Gastrocnemius medialis (tissue), 4 donors: ENCODE measurements around the gene CACNA1B. TPM values are rescaled to one million over a fixed set of nuclear protein-coding genes. Genes with fewer than 3 reads are reported as not detected.

Experiments used
- ATAC-seq, 2 donors: fragments of 150-250 bp; one replicate each; pipeline ENCODE4 v1.9.1; 2016
- DNase-seq, 2 donors: peaks; one replicate each; pipeline ENCODE4 v3.0.0-alpha.2; 2019
- H3K27ac ChIP-seq, 4 donors: fragments of 200-600 bp; sonication (generic); 1 replicate in 1 of 4; 2 replicates in 3 of 4; pipeline ENCODE4 v1.5.1; 2016 to 2018; ENCODE audit warnings: mild to moderate bottlenecking in 2 of 4, moderate library complexity in 1 of 4
- H3K27me3 ChIP-seq, 3 donors: fragments of 200-600 bp; sonication (generic) in 2 of 3; 1 replicate in 1 of 3; 2 replicates in 2 of 3; pipeline versions ENCODE4 v1.5.1 to v1.6.0; 2016 to 2019; ENCODE audit warnings: mild to moderate bottlenecking in 1 of 3, moderate library complexity in 1 of 3
- H3K36me3 ChIP-seq, 2 donors: fragments of 200-600 bp; sonication (generic) in 1 of 2; one replicate each; pipeline ENCODE4 v1.5.1; 2017 to 2018
- H3K4me1 ChIP-seq, 2 donors: fragments of 200-600 bp; sonication (generic) in 1 of 2; one replicate each; pipeline ENCODE4 v1.5.1; 2016 to 2017; ENCODE audit warnings: mild to moderate bottlenecking in 2 of 2
- H3K4me3 ChIP-seq, 4 donors: fragments of 200-600 bp; sonication (generic) in 3 of 4; 1 replicate in 1 of 4; 2 replicates in 3 of 4; pipeline ENCODE4 v1.5.1; 2016 to 2019; ENCODE audit warnings: mild to moderate bottlenecking in 2 of 4
- H3K9me3 ChIP-seq, 3 donors: fragments of 200-600 bp; sonication (generic) in 2 of 3; 1 replicate in 1 of 3; 2 replicates in 2 of 3; pipeline ENCODE4 v1.5.1; 2016 to 2019
- CTCF ChIP-seq, 5 experiments: fragments of 450-650 bp in 3 of 5; fragments of 200-600 bp in 2 of 5; sonication (generic) in 2 of 5; IDR thresholded peaks in 4 of 5; conservative IDR thresholded peaks in 1 of 5; 1 replicate in 4 of 5; 2 replicates in 1 of 5; pipeline ENCODE4 v1.5.1; 2016 to 2019; ENCODE audit warnings: antibody characterized with exemption in 5 of 5, mild to moderate bottlenecking in 3 of 5, moderate library complexity in 3 of 5
- POLR2A ChIP-seq, 2 donors: fragments of 450-650 bp; IDR thresholded peaks; one replicate each; pipeline ENCODE4 v1.6.1; 2017; ENCODE audit warnings: antibody characterized with exemption in 2 of 2, mild to moderate bottlenecking in 2 of 2, moderate library complexity in 2 of 2
- in situ Hi-C, 4 donors: fragments of 200-750 bp; cut with MboI; loops; one replicate each; pipeline versions ENCODE4 v1.15.0 to v1.8.0; 2017; ENCODE audit warnings: low sequenced_read_pairs in 4 of 4
- intact Hi-C: fragments of 100-400 bp; cut with DNase I; formaldehyde crosslinking; loops from one replicate; pipeline ENCODE4 v1.15.1; 2023; ENCODE audit warnings: low total_unique reads
- total RNA-seq, 4 donors: library from RNA; depleted of rRNA; stranded (reverse); fragments of >200 nt; gene quantifications; one replicate each; pipeline versions ENCODE4 v1.1.0 to v1.2.3, GENCODE V29; 2016

CACNA1B gene
- total RNA-seq, 4 donors from 2014 or later = 0.07 TPM; not detected in 3

- H3K27ac ChIP-seq = no peak overlapping the region
- H3K27me3 ChIP-seq = no peaks in the 10 kb centered on the region
- H3K36me3 ChIP-seq = no peaks in the 10 kb centered on the region
- in situ Hi-C loops = no loop called here
- no peaks in the 10 kb centered on the region for H3K4me1 ChIP-seq
- intact Hi-C loops = no loop called here
- ATAC-seq (no peak), DNase-seq (no peak)
- no peak overlapping the region for H3K4me3 ChIP-seq
- H3K9me3 ChIP-seq = no peaks in the 10 kb centered on the region
- TF ChIP-seq POLR2A (IDR thresholded peaks at IDR 0.05) (no peak), CTCF (IDR thresholded peaks at IDR 0.05 in 4 of 5, conservative IDR thresholded peaks at IDR 0.05 in 1 of 5) (no peak)
Measured at GRCh38 chr9:138052322-138052615, 174.7 kb downstream of the CACNA1B start.

GRCh38 chr9:138052635-138053320 lies 175.2 kb downstream of the CACNA1B start:
- Histone ChIP-seq H3K27me3 (no peaks in the 10 kb centered on the region), H3K36me3 (no peaks in the 10 kb centered on the region), H3K4me3 (no peak overlapping the region), H3K9me3 (no peaks in the 10 kb centered on the region), H3K27ac (no peak overlapping the region), H3K4me1 (no peaks in the 10 kb centered on the region)
- no peak for TF ChIP-seq CTCF (IDR thresholded peaks at IDR 0.05 in 4 of 5, conservative IDR thresholded peaks at IDR 0.05 in 1 of 5)
- no peak for TF ChIP-seq POLR2A (IDR thresholded peaks at IDR 0.05)
- ATAC-seq (no peak), DNase-seq (no peak)
- intact Hi-C loops = no loop called here
- in situ Hi-C loops = no loop called here

GRCh38 chr9:138053321-138053868 lies 175.8 kb downstream of the CACNA1B start:
- in situ Hi-C loops = no loop called here

GRCh38 chr9:138053996-138054752 lies 176.6 kb downstream of the CACNA1B start:
- Histone ChIP-seq H3K27ac (no peak overlapping the region), H3K9me3 (no peaks in the 10 kb centered on the region), H3K27me3 (no peaks in the 10 kb centered on the region), H3K4me3 (no peak overlapping the region), H3K4me1 (no peaks in the 10 kb centered on the region), H3K36me3 (no peaks in the 10 kb centered on the region)
- DNase-seq (peak in 1 of 2 donors; percentile 4), ATAC-seq (no peak)
- in situ Hi-C loops (no loop called here), intact Hi-C loops (no loop called here)
- TF ChIP-seq CTCF (IDR thresholded peaks at IDR 0.05 in 4 of 5, conservative IDR thresholded peaks at IDR 0.05 in 1 of 5) = no peak
- TF ChIP-seq POLR2A (IDR thresholded peaks at IDR 0.05) = no peak

More at GRCh38 chr9:138053321-138053868, 175.8 kb downstream of the CACNA1B start:
- Histone ChIP-seq H3K36me3 (no peaks in the 10 kb centered on the region), H3K27ac (no peak overlapping the region), H3K27me3 (no peaks in the 10 kb centered on the region), H3K9me3 (no peaks in the 10 kb centered on the region), H3K4me3 (no peak overlapping the region), H3K4me1 (no peaks in the 10 kb centered on the region)
- intact Hi-C loops = no loop called here
- DNase-seq = peak in 1 of 2 donors; percentile 7
- TF ChIP-seq POLR2A (IDR thresholded peaks at IDR 0.05) (no peak), CTCF (IDR thresholded peaks at IDR 0.05 in 4 of 5, conservative IDR thresholded peaks at IDR 0.05 in 1 of 5) (no peak)
- no peak for ATAC-seq
